HPDE6-E6E7 (cell line): ENCODE measurements around the gene SGCD.

Source experiments
- DNase-seq: peaks from one replicate; pipeline ENCODE4 v3.0.0; 2011; ENCODE audit warnings: missing footprints; ENCODE audit errors: extremely low spot score

Gene SGCD

GRCh38 chr5:156505101-156505500, 178.1 kb downstream of the SGCD start:
- no peak for DNase-seq

GRCh38 chr5:156513123-156513815, 186.3 kb downstream of the SGCD start:
- DNase-seq: no peak

- DNase-seq: no peak
These were observed 188.2 kb downstream of the SGCD start for GRCh38 chr5:156515121-156515520.

GRCh38 chr5:156515803-156516360, 188.9 kb downstream of the SGCD start:
- no peak for DNase-seq

GRCh38 chr5:156522651-156523529, 195.9 kb downstream of the SGCD start:
- DNase-seq: no peak

- DNase-seq: no peak
These were observed 196.6 kb downstream of the SGCD start for GRCh38 chr5:156523607-156524006.

- DNase-seq: no peak
These were observed 199.3 kb downstream of the SGCD start for GRCh38 chr5:156526081-156526925.

- no peak for DNase-seq
These were observed 200.6 kb downstream of the SGCD start for GRCh38 chr5:156527611-156528010.

GRCh38 chr5:156528673-156529072, 201.7 kb downstream of the SGCD start:
- DNase-seq: no peak

GRCh38 chr5:156529892-156530291, 202.9 kb downstream of the SGCD start:
- DNase-seq: no peak

GRCh38 chr5:156531199-156531598, 204.2 kb downstream of the SGCD start:
- no peak for DNase-seq

- no peak for DNase-seq
These were observed 206.0 kb downstream of the SGCD start for GRCh38 chr5:156532921-156533320.

GRCh38 chr5:156534085-156534484, 207.1 kb downstream of the SGCD start:
- no peak for DNase-seq

GRCh38 chr5:156534906-156535485, 208.0 kb downstream of the SGCD start:
- DNase-seq: no peak

GRCh38 chr5:156540491-156540890, 213.5 kb downstream of the SGCD start:
- no peak for DNase-seq

GRCh38 chr5:156541582-156541981, 214.6 kb downstream of the SGCD start:
- no peak for DNase-seq

GRCh38 chr5:156543348-156544145, 216.6 kb downstream of the SGCD start:
- no peak for DNase-seq

- no peak for DNase-seq
These were observed 225.9 kb downstream of the SGCD start for GRCh38 chr5:156552855-156553358.

GRCh38 chr5:156556666-156557406, 229.9 kb downstream of the SGCD start:
- no peak for DNase-seq

- no peak for DNase-seq
These were observed 233.0 kb downstream of the SGCD start for GRCh38 chr5:156560002-156560401.
